Peyer's patch (tissue), 4 donors: Measurements from ENCODE around the gene RPL27. TPM values are rescaled to one million over a fixed set of nuclear protein-coding genes. Genes with fewer than 3 reads are reported as not detected.

Source experiments
- DNase-seq, 3 donors: peaks; one replicate each; pipeline ENCODE4 v3.0.0-alpha.2; 2017 to 2019
- H3K27ac ChIP-seq, 4 donors: fragments of 200-600 bp; sonication (generic); one replicate each; pipeline ENCODE4 v1.5.1; 2016 to 2019
- H3K27me3 ChIP-seq, 2 donors: fragments of 200-600 bp; sonication (generic); one replicate each; pipeline ENCODE4 v1.5.1; 2019
- H3K36me3 ChIP-seq, 3 donors: fragments of 200-600 bp; sonication (generic); one replicate each; pipeline ENCODE4 v1.5.1; 2016 to 2019
- H3K4me1 ChIP-seq, 4 donors: fragments of 200-600 bp; sonication (generic); one replicate each; pipeline ENCODE4 v1.5.1; 2016 to 2019
- H3K4me3 ChIP-seq, 4 donors: fragments of 200-600 bp; sonication (generic); 1 replicate in 3 of 4; 2 replicates in 1 of 4; pipeline ENCODE4 v1.5.1; 2016 to 2019; ENCODE audit warnings: mild to moderate bottlenecking in 1 of 4
- H3K9me3 ChIP-seq, 4 donors: fragments of 200-600 bp; sonication (generic); one replicate each; pipeline ENCODE4 v1.5.1; 2016 to 2019; ENCODE audit warnings: mild to moderate bottlenecking in 1 of 4
- POLR2A ChIP-seq, 2 donors: fragments of 450-650 bp; IDR thresholded peaks; one replicate each; pipeline ENCODE4 v1.5.1; 2017; ENCODE audit warnings: antibody characterized with exemption in 2 of 2, mild to moderate bottlenecking in 2 of 2, moderate library complexity in 2 of 2
- total RNA-seq, 4 donors: library from RNA; depleted of rRNA; stranded (reverse); fragments of >200 nt; gene quantifications; one replicate each; pipeline ENCODE4 v1.1.0, GENCODE V29; 2016
- TF ChIP-seq, protein P1 (sequence below), 6 experiments: fragments of 450-650 bp in 4 of 6; fragments of 200-600 bp in 2 of 6; sonication (generic) in 1 of 6; IDR thresholded peaks; one replicate each; pipeline ENCODE4 v1.5.1; 2017 to 2019; ENCODE audit warnings: antibody characterized with exemption in 6 of 6, mild to moderate bottlenecking in 3 of 6, moderate library complexity in 1 of 6

The RPL27 gene
- total RNA-seq, 4 donors from 2014 or later: 331 to 1,066 (median 442) TPM

DNA sequence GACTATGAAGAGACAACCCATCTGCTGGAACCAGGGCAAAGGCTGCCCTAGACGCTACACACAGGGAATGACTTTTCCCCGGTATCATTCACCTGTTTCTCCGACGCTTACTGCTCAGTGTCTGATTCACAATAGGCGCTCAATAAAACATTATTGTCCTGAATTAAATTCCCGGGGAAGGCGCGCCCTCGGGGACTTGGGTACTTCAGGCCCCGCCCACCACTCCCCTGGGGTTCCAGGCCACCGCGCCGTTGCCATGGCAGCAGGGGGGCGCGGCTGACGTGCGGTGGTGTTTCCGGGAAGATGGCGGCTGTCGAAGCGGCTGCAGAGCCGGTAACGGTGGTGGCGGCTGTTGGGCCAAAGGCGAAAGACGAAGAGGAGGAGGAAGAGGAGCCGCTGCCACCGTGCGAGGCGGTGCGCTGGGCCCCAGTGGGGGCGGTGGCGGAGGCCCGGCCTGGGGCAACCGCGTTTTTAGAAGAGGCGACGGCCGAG is 17.9 kb upstream of the RPL27 start, which contains the start of gene RUNDC1:
RUNDC1 (plus strand) TSS at position 292 of the 492 bp plus-strand sequence; CDS start at position 304, 12 bp downstream.
- Histone ChIP-seq H3K27me3 (no peaks in the 10 kb centered on the region), H3K9me3 (no peaks in the 10 kb centered on the region), H3K36me3 (peaks cover 0 to 5% (median 0%) of the 10 kb centered on the region in 3 donors), H3K4me1 (peaks cover 0 to 18% (median 15%) of the 10 kb centered on the region in 4 donors), H3K4me3 (peak within 1 kb of the TSS; percentile 77 to 87 (median 84)), H3K27ac (peak within 1 kb of the TSS; percentile 85 to 96 (median 94))
- TF ChIP-seq POLR2A (IDR thresholded peaks at IDR 0.05): peak; percentile 30 to 64
- TF ChIP-seq, protein P1, sequence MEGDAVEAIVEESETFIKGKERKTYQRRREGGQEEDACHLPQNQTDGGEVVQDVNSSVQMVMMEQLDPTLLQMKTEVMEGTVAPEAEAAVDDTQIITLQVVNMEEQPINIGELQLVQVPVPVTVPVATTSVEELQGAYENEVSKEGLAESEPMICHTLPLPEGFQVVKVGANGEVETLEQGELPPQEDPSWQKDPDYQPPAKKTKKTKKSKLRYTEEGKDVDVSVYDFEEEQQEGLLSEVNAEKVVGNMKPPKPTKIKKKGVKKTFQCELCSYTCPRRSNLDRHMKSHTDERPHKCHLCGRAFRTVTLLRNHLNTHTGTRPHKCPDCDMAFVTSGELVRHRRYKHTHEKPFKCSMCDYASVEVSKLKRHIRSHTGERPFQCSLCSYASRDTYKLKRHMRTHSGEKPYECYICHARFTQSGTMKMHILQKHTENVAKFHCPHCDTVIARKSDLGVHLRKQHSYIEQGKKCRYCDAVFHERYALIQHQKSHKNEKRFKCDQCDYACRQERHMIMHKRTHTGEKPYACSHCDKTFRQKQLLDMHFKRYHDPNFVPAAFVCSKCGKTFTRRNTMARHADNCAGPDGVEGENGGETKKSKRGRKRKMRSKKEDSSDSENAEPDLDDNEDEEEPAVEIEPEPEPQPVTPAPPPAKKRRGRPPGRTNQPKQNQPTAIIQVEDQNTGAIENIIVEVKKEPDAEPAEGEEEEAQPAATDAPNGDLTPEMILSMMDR (IDR thresholded peaks at IDR 0.05): no peak
- peak; percentile 98 to 99 (median 99) for DNase-seq

DNA sequence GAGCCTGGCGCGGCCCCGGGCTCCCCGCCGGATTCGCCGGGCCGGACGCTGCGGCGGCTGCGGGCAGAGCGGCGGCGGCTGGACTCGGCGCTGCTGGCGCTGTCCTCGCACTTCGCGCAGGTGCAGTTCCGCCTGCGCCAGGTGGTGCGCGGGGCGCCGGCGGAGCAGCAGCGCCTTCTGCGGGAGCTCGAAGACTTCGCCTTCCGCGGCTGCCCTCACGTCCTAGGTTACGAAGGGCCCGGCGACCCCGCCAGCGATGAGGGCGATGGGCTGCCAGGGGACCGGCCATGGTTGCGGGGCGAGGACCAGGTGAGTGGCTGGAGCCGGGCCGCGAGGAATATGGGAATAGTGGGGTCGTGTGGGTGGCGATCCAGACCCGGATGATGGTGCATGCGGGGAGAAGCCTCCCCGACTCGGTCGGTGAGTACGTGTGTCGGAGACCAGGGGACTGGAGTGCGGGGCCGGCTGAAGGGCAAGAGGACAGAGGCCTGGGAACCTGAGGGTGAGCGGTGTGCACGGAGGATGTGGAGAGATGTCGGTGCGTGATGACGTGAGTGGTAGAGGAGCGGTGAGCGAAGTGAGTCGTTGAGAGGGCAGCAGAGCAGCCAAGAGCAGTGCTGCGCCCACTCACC is 17.3 kb upstream of the RPL27 start:
- DNase-seq: peak; percentile 76 to 82 (median 78)

DNA sequence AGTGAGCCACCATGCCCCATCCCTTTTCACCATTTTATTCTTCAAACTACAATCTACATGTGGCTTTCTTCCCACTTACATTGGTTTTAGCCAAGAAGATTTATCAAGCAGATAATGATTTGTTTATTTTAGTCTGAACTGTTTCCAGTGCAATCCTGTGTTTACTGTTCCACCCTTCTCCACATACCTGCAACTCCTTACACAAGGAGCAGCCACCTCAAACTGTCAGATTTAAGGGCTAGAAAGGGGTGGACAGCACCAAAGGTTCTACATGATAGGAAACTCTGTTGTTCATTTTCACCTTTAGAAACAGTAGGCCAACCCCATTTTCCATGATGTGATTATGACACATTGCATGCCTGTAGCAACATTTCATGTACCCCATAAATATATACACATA is 16.0 kb upstream of the RPL27 start:
- no peak for DNase-seq
- Histone ChIP-seq H3K9me3 (no peaks in the 10 kb centered on the region), H3K36me3 (peaks cover 0 to 18% (median 0%) of the 10 kb centered on the region in 3 donors), H3K27ac (no peak overlapping the region), H3K4me3 (no peak overlapping the region), H3K4me1 (peaks cover 0 to 20% (median 16%) of the 10 kb centered on the region in 4 donors), H3K27me3 (no peaks in the 10 kb centered on the region)
- TF ChIP-seq, protein P1 (IDR thresholded peaks at IDR 0.05): no peak
- no peak for TF ChIP-seq POLR2A (IDR thresholded peaks at IDR 0.05)

More for the DNA sequence above, 17.3 kb upstream of the RPL27 start:
- Histone ChIP-seq H3K27ac (peak overlapping the region; percentile 85 to 96 (median 94)), H3K27me3 (no peaks in the 10 kb centered on the region), H3K9me3 (no peaks in the 10 kb centered on the region), H3K4me3 (peak overlapping the region; percentile 77 to 87 (median 84)), H3K36me3 (peaks cover 0 to 5% (median 0%) of the 10 kb centered on the region in 3 donors), H3K4me1 (peaks cover 0 to 18% (median 16%) of the 10 kb centered on the region in 4 donors)
- peak in 1 of 2 donors; percentile 20 for TF ChIP-seq POLR2A (IDR thresholded peaks at IDR 0.05)
- TF ChIP-seq, protein P1 (IDR thresholded peaks at IDR 0.05): peak in 5 of 6 experiments; percentile 0 to 62 (median 55)

DNA sequence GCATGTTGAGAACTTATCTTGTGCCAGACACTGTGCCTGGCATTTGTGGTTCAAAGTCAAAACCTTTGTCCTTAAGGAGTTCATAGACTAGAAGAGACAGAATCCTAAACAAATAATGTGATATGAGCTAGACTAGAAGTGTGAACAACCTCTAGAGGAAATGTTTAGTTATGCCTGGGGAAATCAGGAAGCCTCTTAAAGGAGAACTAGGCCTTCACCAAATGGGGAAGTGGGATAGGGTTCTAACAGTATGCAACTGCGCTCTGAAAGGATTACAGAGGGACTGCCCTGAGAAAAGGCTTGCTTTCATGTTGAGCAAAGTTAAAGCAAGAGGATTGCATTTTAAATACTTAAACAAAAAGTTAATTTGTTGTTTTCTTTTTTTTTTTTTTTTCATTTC is 13.0 kb upstream of the RPL27 start:
- no peak for TF ChIP-seq POLR2A (IDR thresholded peaks at IDR 0.05)
- TF ChIP-seq, protein P1 (IDR thresholded peaks at IDR 0.05): no peak
- H3K27me3 ChIP-seq: no peaks in the 10 kb centered on the region
- H3K4me3 ChIP-seq: no peak overlapping the region
- H3K27ac ChIP-seq: peak overlapping the region in 2 of 4 donors; percentile 2 to 69
- DNase-seq: no peak
- peaks cover 0 to 14% (median 13%) of the 10 kb centered on the region in 4 donors for H3K4me1 ChIP-seq
- H3K9me3 ChIP-seq: no peaks in the 10 kb centered on the region
- H3K36me3 ChIP-seq: peaks cover 0 to 48% (median 0%) of the 10 kb centered on the region in 3 donors

DNA sequence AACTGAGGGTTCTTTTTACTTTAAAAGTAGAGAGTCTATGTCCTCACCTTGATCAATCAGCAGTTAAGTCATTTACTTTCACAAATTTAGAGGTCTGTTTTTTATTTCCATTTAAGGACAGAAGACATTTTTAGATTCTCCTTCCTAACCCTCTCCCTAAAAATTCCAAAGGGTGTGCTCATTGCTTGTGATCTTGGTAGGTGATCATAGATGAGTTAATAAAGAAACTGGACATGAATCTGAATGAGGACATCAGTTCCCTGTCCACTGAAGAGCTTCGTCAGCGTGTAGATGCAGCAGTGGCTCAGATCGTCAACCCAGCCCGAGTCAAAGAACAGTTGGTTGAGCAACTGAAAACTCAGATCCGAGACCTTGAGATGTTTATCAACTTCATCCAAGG is 9.1 kb upstream of the RPL27 start:
- TF ChIP-seq, protein P1 (IDR thresholded peaks at IDR 0.05): no peak
- Histone ChIP-seq H3K4me3 (no peak overlapping the region), H3K9me3 (no peaks in the 10 kb centered on the region), H3K36me3 (peaks cover 0 to 81% (median 0%) of the 10 kb centered on the region in 3 donors), H3K27ac (no peak overlapping the region), H3K27me3 (no peaks in the 10 kb centered on the region), H3K4me1 (peaks cover 0 to 8% (median 2%) of the 10 kb centered on the region in 4 donors)
- no peak for DNase-seq
